Kidney (tissue), 14 donors: ENCODE measurements around the gene RARRES1. TPM values are rescaled to one million over a fixed set of nuclear protein-coding genes. Genes with fewer than 3 reads are reported as not detected.

Experiments used
- DNase-seq, 5 donors: peaks; one replicate each; pipeline ENCODE4 v3.0.0-alpha.2; 2013 to 2020
- FAIRE-seq: peaks from 2 replicates; lab custom pipeline; 2012; peaks lifted over from hg19 to GRCh38; lab: Jason Lieb, UNC
- H3K27ac ChIP-seq, 2 donors: one replicate each; pipeline ENCODE4 v1.7.0; 2013; ENCODE audit warnings: low read depth in 2 of 2, low read length in 2 of 2, inconsistent platforms in 1 of 2
- H3K27me3 ChIP-seq: one replicate; pipeline ENCODE4 v1.7.1; 2013; ENCODE audit warnings: low read length, inconsistent platforms; ENCODE audit not compliant: control insufficient read depth, insufficient read depth
- H3K36me3 ChIP-seq, 3 donors: one replicate each; pipeline versions ENCODE4 v1.7.0 to v1.7.1; 2013; ENCODE audit warnings: low read length in 3 of 3, control low read depth in 1 of 3, inconsistent platforms in 1 of 3; ENCODE audit not compliant: insufficient read depth in 3 of 3, control insufficient read depth in 2 of 3
- H3K4me1 ChIP-seq, 3 donors: one replicate each; pipeline versions ENCODE4 v1.7.0 to v1.7.1; 2013; ENCODE audit warnings: low read length in 3 of 3, inconsistent platforms in 1 of 3, low read depth in 1 of 3; ENCODE audit not compliant: control insufficient read depth in 2 of 3, insufficient read depth in 2 of 3
- H3K4me3 ChIP-seq, 3 donors: one replicate each; pipeline versions ENCODE4 v1.7.0 to v1.8.1; 2013; ENCODE audit warnings: low read length in 3 of 3, control low read depth in 1 of 3, inconsistent platforms in 1 of 3
- H3K9ac ChIP-seq, 3 donors: one replicate each; pipeline versions ENCODE4 v1.7.0 to v1.7.1; 2013; ENCODE audit warnings: low read length in 3 of 3, control low read depth in 1 of 3, inconsistent platforms in 1 of 3
- H3K9me3 ChIP-seq, 3 donors: one replicate each; pipeline versions ENCODE4 v1.7.0 to v1.7.1; 2013; ENCODE audit warnings: low read length in 3 of 3, control low read depth in 1 of 3, inconsistent platforms in 1 of 3; ENCODE audit not compliant: control insufficient read depth in 2 of 3, insufficient read depth in 1 of 3
- intact Hi-C: fragments of 100-400 bp; cut with DNase I; formaldehyde crosslinking; loops from one replicate; pipeline ENCODE4 v1.11.1; 2022
- polyA plus RNA-seq: library from polyadenylated mRNA; stranded (reverse); fragments of 350-450 nt; fragmentation: Illumina TruSeq; extraction: RNeasy Lipid Tissue Mini Kit (QIAGEN cat#74804); gene quantifications from one replicate; pipeline ENCODE4 v1.2.3, GENCODE V29; 2014; ENCODE audit warnings: low read depth, low replicate concordance; ENCODE audit not compliant: insufficient read depth
- total RNA-seq: library from RNA; stranded (reverse); fragmentation: NEBNext Ultra II Directional; extraction: Animal tissue kit (Norgen Biotek cat#: 25700); gene quantifications from one replicate; pipeline ENCODE4 v1.2.1, GENCODE V29; 2021
- TF ChIP-seq, protein P1 (sequence below): IDR thresholded peaks from 3 replicates; pipeline ENCODE4 v1.5.1; 2012; ENCODE audit warnings: mild to moderate bottlenecking, moderate library complexity, borderline replicate concordance; ENCODE audit not compliant: insufficient read depth; ENCODE audit errors: extremely low read depth
- donor health status: control.
- donor health status: control.
- donor health status: control.
- donor health status: control.
- donor health status: control.
- donor health status: DM: yes; HTN: yes; CAD: no.
- donor health status: Normal renal cell carcinoma (clear cell type).

RARRES1 gene
- total and polyA plus RNA-seq, 2 donors from 2014 or later = 10.3 to 94.0 TPM

DNA sequence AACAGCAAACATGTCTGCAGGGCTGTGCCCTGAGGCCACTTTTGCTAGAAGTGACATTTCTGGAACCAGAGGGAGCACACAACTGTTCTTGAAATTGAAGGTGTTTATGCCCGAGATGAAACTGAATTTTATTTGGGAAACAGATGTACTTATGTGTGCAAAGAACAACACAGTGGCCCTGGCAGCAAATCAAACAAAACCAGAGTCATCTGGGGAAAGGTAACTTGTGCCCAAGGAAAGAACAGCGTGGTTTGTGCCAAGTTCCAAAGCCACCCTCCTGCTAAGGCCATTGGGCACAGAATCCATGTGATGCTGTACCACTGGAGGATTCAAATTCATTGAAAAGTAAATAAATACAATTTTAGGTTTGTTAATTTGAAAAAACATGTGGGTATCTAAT lies 31.2 kb upstream of the RARRES1 start:
- no peak for FAIRE-seq
- TF ChIP-seq, protein P1, sequence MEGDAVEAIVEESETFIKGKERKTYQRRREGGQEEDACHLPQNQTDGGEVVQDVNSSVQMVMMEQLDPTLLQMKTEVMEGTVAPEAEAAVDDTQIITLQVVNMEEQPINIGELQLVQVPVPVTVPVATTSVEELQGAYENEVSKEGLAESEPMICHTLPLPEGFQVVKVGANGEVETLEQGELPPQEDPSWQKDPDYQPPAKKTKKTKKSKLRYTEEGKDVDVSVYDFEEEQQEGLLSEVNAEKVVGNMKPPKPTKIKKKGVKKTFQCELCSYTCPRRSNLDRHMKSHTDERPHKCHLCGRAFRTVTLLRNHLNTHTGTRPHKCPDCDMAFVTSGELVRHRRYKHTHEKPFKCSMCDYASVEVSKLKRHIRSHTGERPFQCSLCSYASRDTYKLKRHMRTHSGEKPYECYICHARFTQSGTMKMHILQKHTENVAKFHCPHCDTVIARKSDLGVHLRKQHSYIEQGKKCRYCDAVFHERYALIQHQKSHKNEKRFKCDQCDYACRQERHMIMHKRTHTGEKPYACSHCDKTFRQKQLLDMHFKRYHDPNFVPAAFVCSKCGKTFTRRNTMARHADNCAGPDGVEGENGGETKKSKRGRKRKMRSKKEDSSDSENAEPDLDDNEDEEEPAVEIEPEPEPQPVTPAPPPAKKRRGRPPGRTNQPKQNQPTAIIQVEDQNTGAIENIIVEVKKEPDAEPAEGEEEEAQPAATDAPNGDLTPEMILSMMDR = no peak

DNA sequence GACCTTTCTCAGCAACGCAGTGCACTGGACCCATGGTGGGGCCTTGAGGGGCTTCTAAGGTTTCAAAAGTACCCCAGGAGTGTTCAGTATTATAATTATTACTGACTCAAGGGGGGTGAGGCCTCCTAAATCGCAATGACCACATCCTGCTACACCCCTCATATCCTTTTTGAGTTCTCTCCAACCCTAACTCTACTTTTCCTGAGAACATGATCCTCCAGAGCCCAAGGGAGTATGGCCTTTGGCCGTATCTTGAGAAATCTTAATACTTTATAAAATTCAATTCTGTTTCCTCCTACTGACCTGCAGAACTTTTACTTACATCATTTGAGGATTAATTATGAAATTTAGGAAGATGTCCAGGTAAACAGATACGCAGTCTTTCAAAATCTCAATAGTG lies 30.4 kb upstream of the RARRES1 start:
- Histone ChIP-seq H3K9ac (no peak overlapping the region), H3K9me3 (no peaks in the 10 kb centered on the region), H3K4me1 (peaks cover 0 to 7% (median 0%) of the 10 kb centered on the region in 3 donors), H3K27ac (no peak overlapping the region), H3K36me3 (no peaks in the 10 kb centered on the region), H3K4me3 (no peak overlapping the region), H3K27me3 (no peaks in the 10 kb centered on the region)
- DNase-seq (no peak), FAIRE-seq (no peak)
- TF ChIP-seq, protein P1 = no peak
- intact Hi-C loops = no loop called here

More for the DNA sequence above, 31.2 kb upstream of the RARRES1 start:
- no peak overlapping the region for H3K4me3 ChIP-seq
- peaks cover 5 to 12% (median 6%) of the 10 kb centered on the region in 3 donors for H3K4me1 ChIP-seq
- no peaks in the 10 kb centered on the region for H3K36me3 ChIP-seq
- H3K27me3 ChIP-seq = no peaks in the 10 kb centered on the region
- H3K27ac ChIP-seq = no peak overlapping the region
- H3K9me3 ChIP-seq = no peaks in the 10 kb centered on the region
- H3K9ac ChIP-seq = no peak overlapping the region
- DNase-seq = no peak
- intact Hi-C loops = no loop called here

GRCh38 chr3:158761350-158761749 lies 29.1 kb upstream of the RARRES1 start:
- H3K27ac ChIP-seq = no peak overlapping the region
- no peaks in the 10 kb centered on the region for H3K36me3 ChIP-seq
- FAIRE-seq (no peak), DNase-seq (no peak)
- intact Hi-C loops = no loop called here
- no peak overlapping the region for H3K4me3 ChIP-seq
- H3K4me1 ChIP-seq = peaks cover 0 to 7% (median 0%) of the 10 kb centered on the region in 3 donors
- no peaks in the 10 kb centered on the region for H3K27me3 ChIP-seq
- TF ChIP-seq, protein P1 = no peak
- no peak overlapping the region for H3K9ac ChIP-seq
- no peaks in the 10 kb centered on the region for H3K9me3 ChIP-seq

DNA sequence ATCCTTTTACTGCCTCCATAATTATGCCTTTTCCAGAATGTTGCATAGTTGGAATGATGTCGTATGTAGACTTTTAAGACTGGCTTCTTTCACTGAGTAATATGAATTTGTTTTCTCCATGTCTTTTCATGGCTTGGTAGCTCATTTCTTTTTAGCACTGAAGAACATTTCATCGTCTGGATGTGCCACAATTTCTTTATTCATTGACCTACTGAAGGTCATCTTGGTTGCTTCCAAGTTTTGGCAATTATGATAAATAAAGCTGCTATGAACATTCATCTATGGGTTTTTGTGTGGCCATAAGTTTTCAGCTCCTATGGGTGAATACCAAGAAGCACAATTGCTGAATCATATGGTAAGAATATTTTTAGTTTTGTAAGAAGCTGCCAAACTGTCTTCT lies 23.2 kb upstream of the RARRES1 start:
- FAIRE-seq = no peak
- intact Hi-C loops = no loop called here
- Histone ChIP-seq H3K27me3 (no peaks in the 10 kb centered on the region), H3K9ac (no peak overlapping the region), H3K27ac (no peak overlapping the region), H3K4me3 (no peak overlapping the region), H3K4me1 (no peaks in the 10 kb centered on the region), H3K36me3 (no peaks in the 10 kb centered on the region), H3K9me3 (no peaks in the 10 kb centered on the region)
- TF ChIP-seq, protein P1 = no peak
- DNase-seq = no peak
